ENCODE results near the gene MYBPC3.
A peak's percentile ranks its signal among the peaks of the same experiment; 100 is the strongest.

MYBPC3 gene

DNA sequence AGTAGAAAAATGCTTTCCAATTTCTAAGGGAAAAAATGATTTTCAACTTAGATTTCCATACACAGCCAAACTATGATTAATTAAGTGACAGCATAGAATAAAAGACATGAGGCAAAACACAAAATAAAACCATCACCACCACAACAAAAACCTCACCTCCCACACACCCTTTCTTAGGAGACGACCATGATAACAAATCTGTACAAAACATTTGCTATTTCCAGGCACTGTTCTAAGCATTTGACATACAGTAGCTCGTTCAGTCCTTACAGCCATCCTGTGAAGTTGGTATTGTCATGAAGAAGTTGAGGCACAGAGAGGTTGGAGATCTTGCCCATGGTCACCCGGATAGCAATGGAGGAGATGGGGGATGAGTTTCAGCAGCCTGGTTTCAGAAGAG is 17.2 kb upstream of the MYBPC3 start:
- no peak for DNase-seq (ENCODE audit: low read depth)
- TF ChIP-seq POLR2A (IDR thresholded peaks at IDR 0.05; ENCODE audit: extremely low read depth, insufficient read length) (no peak), MYC (IDR thresholded peaks at IDR 0.05; ENCODE audit: low read depth, low read length) (no peak)
- TF ChIP-seq, protein P1, sequence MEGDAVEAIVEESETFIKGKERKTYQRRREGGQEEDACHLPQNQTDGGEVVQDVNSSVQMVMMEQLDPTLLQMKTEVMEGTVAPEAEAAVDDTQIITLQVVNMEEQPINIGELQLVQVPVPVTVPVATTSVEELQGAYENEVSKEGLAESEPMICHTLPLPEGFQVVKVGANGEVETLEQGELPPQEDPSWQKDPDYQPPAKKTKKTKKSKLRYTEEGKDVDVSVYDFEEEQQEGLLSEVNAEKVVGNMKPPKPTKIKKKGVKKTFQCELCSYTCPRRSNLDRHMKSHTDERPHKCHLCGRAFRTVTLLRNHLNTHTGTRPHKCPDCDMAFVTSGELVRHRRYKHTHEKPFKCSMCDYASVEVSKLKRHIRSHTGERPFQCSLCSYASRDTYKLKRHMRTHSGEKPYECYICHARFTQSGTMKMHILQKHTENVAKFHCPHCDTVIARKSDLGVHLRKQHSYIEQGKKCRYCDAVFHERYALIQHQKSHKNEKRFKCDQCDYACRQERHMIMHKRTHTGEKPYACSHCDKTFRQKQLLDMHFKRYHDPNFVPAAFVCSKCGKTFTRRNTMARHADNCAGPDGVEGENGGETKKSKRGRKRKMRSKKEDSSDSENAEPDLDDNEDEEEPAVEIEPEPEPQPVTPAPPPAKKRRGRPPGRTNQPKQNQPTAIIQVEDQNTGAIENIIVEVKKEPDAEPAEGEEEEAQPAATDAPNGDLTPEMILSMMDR (IDR thresholded peaks at IDR 0.05; ENCODE audit: low read depth, low read length), result no peak
- TF ChIP-seq, protein P2, sequence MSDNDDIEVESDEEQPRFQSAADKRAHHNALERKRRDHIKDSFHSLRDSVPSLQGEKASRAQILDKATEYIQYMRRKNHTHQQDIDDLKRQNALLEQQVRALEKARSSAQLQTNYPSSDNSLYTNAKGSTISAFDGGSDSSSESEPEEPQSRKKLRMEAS (IDR thresholded peaks at IDR 0.05; ENCODE audit: low read depth, low read length), result no peak
- H3K4me3 ChIP-seq (ENCODE audit: low read depth, low read length), result peak overlapping the region; percentile 16

DNA sequence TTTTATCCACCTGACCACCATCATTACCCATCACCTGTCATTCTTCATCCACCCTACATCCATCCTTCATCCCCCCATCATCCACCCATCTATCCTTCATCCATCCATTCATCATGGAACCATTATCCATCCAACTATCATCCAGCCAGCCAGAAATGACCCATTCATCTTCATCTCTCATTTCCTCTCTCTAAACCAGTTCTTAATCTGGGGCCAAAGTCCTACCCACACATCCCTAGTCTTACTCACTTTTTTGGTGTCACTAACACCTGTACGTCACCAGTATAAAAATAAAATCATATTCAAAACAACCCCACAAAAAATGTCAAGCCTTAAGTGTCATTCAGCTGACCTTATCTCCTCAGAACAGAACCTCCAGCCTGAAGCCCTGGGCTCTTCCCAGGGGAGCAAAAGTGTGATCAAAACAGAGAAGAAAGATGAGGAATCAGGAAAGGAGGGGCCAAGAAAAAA is 13.6 kb upstream of the MYBPC3 start:
- DNase-seq (ENCODE audit: low read depth), result no peak
- TF ChIP-seq POLR2A (IDR thresholded peaks at IDR 0.05; ENCODE audit: extremely low read depth, insufficient read length), result no peak
- TF ChIP-seq, protein P1 (IDR thresholded peaks at IDR 0.05; ENCODE audit: low read depth, low read length), result no peak
- TF ChIP-seq MYC (IDR thresholded peaks at IDR 0.05; ENCODE audit: low read depth, low read length), result no peak
- TF ChIP-seq, protein P2 (IDR thresholded peaks at IDR 0.05; ENCODE audit: low read depth, low read length), result no peak
- no peak overlapping the region for H3K4me3 ChIP-seq (ENCODE audit: low read depth, low read length)

DNA sequence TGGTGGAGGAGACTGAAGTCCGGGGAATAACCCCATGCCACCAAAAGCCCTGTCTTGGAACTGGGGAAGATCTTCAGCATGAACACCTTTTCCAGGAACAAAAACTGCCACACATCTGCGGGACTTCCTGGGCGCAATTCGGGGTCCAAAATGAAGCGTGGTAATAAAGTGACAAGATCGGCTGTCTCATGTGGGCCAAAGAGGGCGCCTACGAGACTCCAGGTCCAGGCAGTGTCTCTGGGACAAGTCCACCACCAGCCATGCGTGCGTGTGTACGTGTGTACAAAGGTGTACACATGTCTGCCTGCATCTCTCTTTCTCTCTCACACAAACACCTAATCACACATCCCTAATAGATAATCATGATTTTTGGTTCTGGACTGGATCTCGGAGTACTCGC is 8.9 kb upstream of the MYBPC3 start:
- no peak for DNase-seq (ENCODE audit: low read depth)
- no peak overlapping the region for H3K4me3 ChIP-seq (ENCODE audit: low read depth, low read length)
- TF ChIP-seq, protein P1 (IDR thresholded peaks at IDR 0.05; ENCODE audit: low read depth, low read length), result no peak
- TF ChIP-seq POLR2A (IDR thresholded peaks at IDR 0.05; ENCODE audit: extremely low read depth, insufficient read length) (no peak), MYC (IDR thresholded peaks at IDR 0.05; ENCODE audit: low read depth, low read length) (no peak)
- TF ChIP-seq, protein P2 (IDR thresholded peaks at IDR 0.05; ENCODE audit: low read depth, low read length), result no peak

DNA sequence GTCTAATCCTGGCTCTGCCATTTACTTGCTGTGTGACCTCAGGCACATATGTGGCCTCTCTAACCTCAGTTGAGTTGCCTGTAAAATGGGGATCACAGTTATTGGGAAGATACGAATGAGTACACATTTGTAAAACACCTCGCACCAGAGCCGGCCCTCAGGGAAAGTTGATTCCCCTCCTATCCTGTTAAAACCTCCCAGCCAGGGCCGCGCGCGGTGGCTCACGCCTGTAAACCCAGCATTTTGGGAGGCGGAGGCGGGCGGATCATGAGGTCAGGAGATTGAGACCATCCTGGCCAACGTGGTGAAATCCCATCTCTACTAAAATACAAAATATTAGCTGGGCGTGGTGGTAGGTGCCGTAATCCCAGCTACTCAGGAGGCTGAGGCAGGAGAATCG is 7.8 kb upstream of the MYBPC3 start:
- TF ChIP-seq POLR2A (IDR thresholded peaks at IDR 0.05; ENCODE audit: extremely low read depth, insufficient read length), result no peak
- TF ChIP-seq MYC (IDR thresholded peaks at IDR 0.05; ENCODE audit: low read depth, low read length), result no peak
- TF ChIP-seq, protein P1 (IDR thresholded peaks at IDR 0.05; ENCODE audit: low read depth, low read length), result no peak
- TF ChIP-seq, protein P2 (IDR thresholded peaks at IDR 0.05; ENCODE audit: low read depth, low read length), result no peak
- no peak overlapping the region for H3K4me3 ChIP-seq (ENCODE audit: low read depth, low read length)
- no peak for DNase-seq (ENCODE audit: low read depth)

DNA sequence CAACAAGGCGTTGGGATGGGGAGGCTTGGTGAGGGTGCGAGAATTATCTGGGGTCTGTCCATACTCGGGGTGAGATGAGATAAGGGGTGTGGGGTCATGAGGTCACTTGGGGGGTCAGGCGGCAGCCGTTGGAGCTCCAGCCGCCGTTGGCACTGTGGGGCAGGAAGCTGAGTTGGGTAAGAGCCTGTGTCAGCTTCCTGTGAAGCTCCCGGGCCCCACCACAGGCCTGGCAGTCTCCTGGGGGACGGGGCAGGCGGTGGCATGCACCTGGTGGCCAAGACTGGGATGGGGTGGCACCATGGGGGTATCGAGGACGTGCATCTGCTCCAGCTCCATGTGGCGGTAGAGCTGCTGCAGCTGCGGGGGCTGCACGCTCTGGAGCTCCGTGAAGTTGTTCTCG is 7.1 kb upstream of the MYBPC3 start:
- DNase-seq (ENCODE audit: low read depth), result peak; percentile 88
- peak; percentile 53 for TF ChIP-seq MYC (IDR thresholded peaks at IDR 0.05; ENCODE audit: low read depth, low read length)
- TF ChIP-seq, protein P1 (IDR thresholded peaks at IDR 0.05; ENCODE audit: low read depth, low read length), result no peak
- TF ChIP-seq, protein P2 (IDR thresholded peaks at IDR 0.05; ENCODE audit: low read depth, low read length), result peak; percentile 62; the same call in 1 of the 2 replicates
- H3K4me3 ChIP-seq (ENCODE audit: low read depth, low read length), result no peak overlapping the region

Data from NB4 (cell line).